ENCODE data around the gene IL23R. TPM values are rescaled to one million over a fixed set of nuclear protein-coding genes. Genes with fewer than 3 reads are reported as not detected.

The IL23R gene
- total and polyA plus RNA-seq, 2 of the 13 experiments (the other 11 are each of a cell fraction or from before 2014, with no cell fraction given): not detected

- 6% methylated on average over 8 of the region's 8 CpGs for WGBS (ENCODE audit: low lambda C conversion rate)
- H3K79me2 ChIP-seq (ENCODE audit: insufficient read depth, low read length): no peaks in the 10 kb centered on the region
- CTCF ChIA-PET (ENCODE audit: low intra/inter-chr PET ratio, low total read pairs): no interaction called here
Observed at GRCh38 chr1:67285780-67286488, 119.7 kb downstream of the IL23R start.

GRCh38 chr1:67290236-67290635 lies 124.0 kb downstream of the IL23R start:
- CTCF ChIA-PET (ENCODE audit: low intra/inter-chr PET ratio, low total read pairs): no interaction called here
- POLR2A ChIA-PET: no interaction called here
- Histone ChIP-seq H3K27ac (ENCODE audit: extremely low read length, insufficient read depth, low read length) (no peak overlapping the region), H3K9ac (ENCODE audit: insufficient read depth, low read depth, low read length) (no peak overlapping the region), H3K4me2 (ENCODE audit: low read depth, low read length) (no peak overlapping the region), H2AFZ (ENCODE audit: low read length) (no peak overlapping the region), H3K27me3 (ENCODE audit: control insufficient read depth in 1 of 2, insufficient read depth in 2 of 2, low read length in 2 of 2) (no peaks in the 10 kb centered on the region), H3K36me3 (replicated peaks in 1 of 2; ENCODE audit: control insufficient read depth in 1 of 2, insufficient read depth in 2 of 2, low read length in 2 of 2) (no peaks in the 10 kb centered on the region), H3K79me2 (ENCODE audit: insufficient read depth, low read length) (no peaks in the 10 kb centered on the region), H4K20me1 (ENCODE audit: insufficient read depth, low read length) (no peaks in the 10 kb centered on the region), H3K4me3 (replicated peaks in 1 of 3; ENCODE audit: insufficient read depth in 1 of 3, low read depth in 2 of 3, low read length in 3 of 3) (no peak overlapping the region), H3K4me1 (ENCODE audit: insufficient read depth, low read length) (no peaks in the 10 kb centered on the region), H3K9me3 (ENCODE audit: low read length) (no peaks in the 10 kb centered on the region)
- in situ Hi-C loops (cut with HindIII; ENCODE audit: extremely low pct_ligation_motif_present, low pct_unique_long_range_greater_than_20kb) (no loop called here), intact Hi-C loops (cut with micrococcal nuclease; ENCODE audit: unreplicated experiment) (no loop called here)
- no TSS peak for BruUV-seq (replicated peaks)
- no peak for DNase-seq (ENCODE audit: low spot score)
- TF ChIP-seq NR2C2 (CRISPR knock-in tag; IDR thresholded peaks at IDR 0.05; ENCODE audit: borderline replicate concordance) (no peak), ZBTB38 (CRISPR knock-in tag; IDR thresholded peaks at IDR 0.05) (no peak), ZNF850 (CRISPR knock-in tag; conservative IDR thresholded peaks at IDR 0.05) (no peak), POLR2G (IDR thresholded peaks at IDR 0.05; ENCODE audit: low read depth, low read length) (no peak), GTF3A (CRISPR knock-in tag; conservative IDR thresholded peaks at IDR 0.05) (no peak), ZFP36 (IDR thresholded peaks at IDR 0.05; ENCODE audit: borderline replicate concordance, low read depth, low read length, partially characterized antibody) (no peak), ZNF367 (CRISPR knock-in tag; IDR thresholded peaks at IDR 0.05; ENCODE audit: borderline replicate concordance) (no peak), ZBTB26 (CRISPR knock-in tag; IDR thresholded peaks at IDR 0.05; ENCODE audit: borderline replicate concordance) (no peak), NONO (IDR thresholded peaks at IDR 0.05) (no peak), NONO (CRISPR knock-in tag; conservative IDR thresholded peaks at IDR 0.05) (no peak), ZNF652 (CRISPR knock-in tag; IDR thresholded peaks at IDR 0.05; ENCODE audit: borderline replicate concordance, low read depth) (no peak), YEATS4 (CRISPR knock-in tag; IDR thresholded peaks at IDR 0.05; ENCODE audit: borderline replicate concordance) (no peak)
- 6% methylated on average over 4 of the region's 4 CpGs for WGBS (ENCODE audit: low lambda C conversion rate)
- FAIRE-seq: no peak
- ATAC-seq: no peak

More at GRCh38 chr1:67285780-67286488, 119.7 kb downstream of the IL23R start:
- DNase-seq (ENCODE audit: low spot score) (no peak), FAIRE-seq (no peak), ATAC-seq (no peak)
- H3K4me1 ChIP-seq (ENCODE audit: insufficient read depth, low read length): no peaks in the 10 kb centered on the region
- TF ChIP-seq TEAD2 (CRISPR knock-in tag; IDR thresholded peaks at IDR 0.05) (no peak), RAD21 (CRISPR knock-in tag; IDR thresholded peaks at IDR 0.05) (no peak), ZNF776 (CRISPR knock-in tag; IDR thresholded peaks at IDR 0.05) (no peak), MAFK (conservative IDR thresholded peaks at IDR 0.05 in 1 of 2, IDR thresholded peaks at IDR 0.05 in 1 of 2; ENCODE audit: low read length in 2 of 2) (peak in 1 of 2 experiments; percentile 10; a peak in 1 of 4 replicates)
- H3K27ac ChIP-seq (ENCODE audit: extremely low read length, insufficient read depth, low read length): no peak overlapping the region
- intact Hi-C loops (cut with micrococcal nuclease; ENCODE audit: unreplicated experiment) (no loop called here), in situ Hi-C loops (cut with HindIII; ENCODE audit: extremely low pct_ligation_motif_present, low pct_unique_long_range_greater_than_20kb) (no loop called here)
- no peaks in the 10 kb centered on the region for H3K27me3 ChIP-seq (ENCODE audit: control insufficient read depth in 1 of 2, insufficient read depth in 2 of 2, low read length in 2 of 2)
- BruUV-seq (replicated peaks): no TSS peak
- H3K9me3 ChIP-seq (ENCODE audit: low read length): no peaks in the 10 kb centered on the region
- H3K4me3 ChIP-seq (replicated peaks in 1 of 3; ENCODE audit: insufficient read depth in 1 of 3, low read depth in 2 of 3, low read length in 3 of 3): no peak overlapping the region
- H3K36me3 ChIP-seq (replicated peaks in 1 of 2; ENCODE audit: control insufficient read depth in 1 of 2, insufficient read depth in 2 of 2, low read length in 2 of 2): no peaks in the 10 kb centered on the region
- no peaks in the 10 kb centered on the region for H4K20me1 ChIP-seq (ENCODE audit: insufficient read depth, low read length)
- H2AFZ ChIP-seq (ENCODE audit: low read length): no peak overlapping the region
- no peak overlapping the region for H3K9ac ChIP-seq (ENCODE audit: insufficient read depth, low read depth, low read length)
- H3K4me2 ChIP-seq (ENCODE audit: low read depth, low read length): no peak overlapping the region
- POLR2A ChIA-PET: no interaction called here
